ENCODE measurements around the gene LRRC8D. TPM values are rescaled to one million over a fixed set of nuclear protein-coding genes. Genes with fewer than 3 reads are reported as not detected.
A peak's percentile ranks its signal among the peaks of the same experiment; 100 is the strongest.
"Not testable (repeated sequence)": the region's sequence is repeated elsewhere in the genome, so short reads cannot be mapped to it uniquely, and the experiment has no call there.

The LRRC8D gene
- 17.0 TPM for total RNA-seq
- long read RNA-seq, partial matches to known transcripts = 0 of 8 reads
- long read RNA-seq, other reads (novel, unspliced or antisense) = 3 of 8 reads

GRCh38 chr1:89820422-89821321, at the start of gene LRRC8D:
Gene LRRC8D, plus strand, starts transcription at chr1:89821032. Its CDS starts 112,037 bp downstream, at chr1:89933069.
- peak within 1 kb of the TSS; percentile 83 for H3K27ac ChIP-seq

GRCh38 chr1:89771991-89772560, 48.8 kb upstream of the LRRC8D start:
- TF ChIP-seq CTCF (IDR thresholded peaks at IDR 0.05) = no peak
- H3K36me3 ChIP-seq = no peaks in the 10 kb centered on the region
- no peak for DNase-seq

More at GRCh38 chr1:89820422-89821321, at the start of gene LRRC8D:
- H3K9me3 ChIP-seq = no peaks in the 10 kb centered on the region
- DNase-seq (peak; percentile 94), ATAC-seq (peak; percentile 97)
- peaks cover 23% of the 10 kb centered on the region for H3K4me1 ChIP-seq
- TF ChIP-seq CTCF (IDR thresholded peaks at IDR 0.05) = no peak
- peak within 1 kb of the TSS; percentile 79 for H3K4me3 ChIP-seq
- H3K27me3 ChIP-seq = no peaks in the 10 kb centered on the region
- no peaks in the 10 kb centered on the region for H3K36me3 ChIP-seq
- intact Hi-C loops (cut with DNase I) = no loop called here

GRCh38 chr1:89776104-89776503, 44.7 kb upstream of the LRRC8D start:
- not testable (repeated sequence) for H3K36me3 ChIP-seq

More at GRCh38 chr1:89771991-89772560, 48.8 kb upstream of the LRRC8D start:
- no peaks in the 10 kb centered on the region for H3K27me3 ChIP-seq
- no peak overlapping the region for H3K27ac ChIP-seq
- no peaks in the 10 kb centered on the region for H3K4me1 ChIP-seq
- intact Hi-C loops (cut with DNase I) = no loop called here
- no peak for ATAC-seq
- no peak overlapping the region for H3K4me3 ChIP-seq
- no peaks in the 10 kb centered on the region for H3K9me3 ChIP-seq

GRCh38 chr1:89777271-89777670, 43.6 kb upstream of the LRRC8D start:
- H3K4me1 ChIP-seq; intact Hi-C loops (cut with DNase I); H3K27ac ChIP-seq; ATAC-seq; H3K27me3 ChIP-seq; H3K9me3 ChIP-seq; DNase-seq; H3K36me3 ChIP-seq; H3K4me3 ChIP-seq: not testable (repeated sequence)

More at GRCh38 chr1:89776104-89776503, 44.7 kb upstream of the LRRC8D start:
- H3K9me3 ChIP-seq; ATAC-seq; H3K4me3 ChIP-seq; H3K27ac ChIP-seq; H3K27me3 ChIP-seq; DNase-seq; H3K4me1 ChIP-seq; intact Hi-C loops (cut with DNase I): not testable (repeated sequence)

GRCh38 chr1:89779151-89779940, 41.5 kb upstream of the LRRC8D start:
- ATAC-seq (no peak), DNase-seq (no peak)
- no peak for TF ChIP-seq CTCF (IDR thresholded peaks at IDR 0.05)
- no peak overlapping the region for H3K27ac ChIP-seq
- H3K36me3 ChIP-seq = no peaks in the 10 kb centered on the region
- no peaks in the 10 kb centered on the region for H3K4me1 ChIP-seq
- H3K9me3 ChIP-seq = no peaks in the 10 kb centered on the region
- intact Hi-C loops (cut with DNase I) = no loop called here
- H3K27me3 ChIP-seq = no peaks in the 10 kb centered on the region
- no peak overlapping the region for H3K4me3 ChIP-seq

- intact Hi-C loops (cut with DNase I) = no loop called here
- TF ChIP-seq CTCF (IDR thresholded peaks at IDR 0.05) = no peak
- DNase-seq = no peak
- Histone ChIP-seq H3K27me3 (no peaks in the 10 kb centered on the region), H3K27ac (no peak overlapping the region), H3K9me3 (no peaks in the 10 kb centered on the region), H3K4me3 (no peak overlapping the region), H3K36me3 (no peaks in the 10 kb centered on the region), H3K4me1 (no peaks in the 10 kb centered on the region)
- ATAC-seq = no peak
Measured at GRCh38 chr1:89780721-89781120, 40.1 kb upstream of the LRRC8D start.

All from upper lobe of right lung (tissue), 1 donor.